Thymus (tissue), 11 donors: ENCODE data around the gene RTN4. TPM values are rescaled to one million over a fixed set of nuclear protein-coding genes. Genes with fewer than 3 reads are reported as not detected.
"Not testable (repeated sequence)": the region's sequence is repeated elsewhere in the genome, so short reads cannot be mapped to it uniquely, and the experiment has no call there.

Experiments used
- DNase-seq, 9 donors: peaks; one replicate each; pipeline ENCODE4 v3.0.0-alpha.2; 2013; ENCODE audit warnings: low spot score in 9 of 9, low read depth in 6 of 9, missing footprints in 1 of 9
- H3K27ac ChIP-seq, 2 donors: one replicate each; pipeline ENCODE4 v1.5.1; 2013; ENCODE audit warnings: control low read depth in 1 of 2, low read depth in 1 of 2, low read length in 1 of 2, mild to moderate bottlenecking in 1 of 2, moderate library complexity in 1 of 2
- H3K27me3 ChIP-seq, 2 donors: one replicate each; pipeline ENCODE4 v1.5.1; 2013; ENCODE audit warnings: low read length in 1 of 2; ENCODE audit not compliant: control insufficient read depth in 2 of 2, insufficient read depth in 1 of 2
- H3K36me3 ChIP-seq, 2 donors: one replicate each; pipeline ENCODE4 v1.5.1; 2013; ENCODE audit warnings: low read length in 1 of 2, mild to moderate bottlenecking in 1 of 2, moderate library complexity in 1 of 2; ENCODE audit not compliant: control insufficient read depth in 2 of 2, insufficient read depth in 2 of 2
- H3K4me1 ChIP-seq, 2 donors: one replicate each; pipeline ENCODE4 v1.5.1; 2013; ENCODE audit warnings: low read length in 2 of 2; ENCODE audit not compliant: control insufficient read depth in 2 of 2, insufficient read depth in 2 of 2
- H3K4me3 ChIP-seq, 2 donors: one replicate each; pipeline ENCODE4 v1.5.1; 2013; ENCODE audit warnings: low read length in 2 of 2, control low read depth in 1 of 2, mild to moderate bottlenecking in 1 of 2
- H3K9me3 ChIP-seq, 2 donors: one replicate each; pipeline ENCODE4 v1.5.1; 2013; ENCODE audit warnings: low read length in 1 of 2, mild to moderate bottlenecking in 1 of 2; ENCODE audit not compliant: control insufficient read depth in 2 of 2, insufficient read depth in 1 of 2
- WGBS: extraction: QIAGEN DNeasy Blood & Tissue Kit; methylation state at CpG from one replicate; pipeline ENCODE4 v1.1.7; 2013; 5-methylcytosine and 5-hydroxymethylcytosine counted together
- polyA plus RNA-seq: library from polyadenylated mRNA; stranded (reverse); fragments of 200-250 nt; gene quantifications from one replicate; pipeline ENCODE4 v1.2.3, GENCODE V29; 2013
- total RNA-seq: library from RNA; stranded (reverse); fragments of 120-200 nt; gene quantifications from one replicate; pipeline ENCODE4 v1.2.4, GENCODE V29; 2013
- donor health status: healthy.

RTN4 gene
- total and polyA plus RNA-seq, 2 donors = 42.9 to 183 TPM

DNA sequence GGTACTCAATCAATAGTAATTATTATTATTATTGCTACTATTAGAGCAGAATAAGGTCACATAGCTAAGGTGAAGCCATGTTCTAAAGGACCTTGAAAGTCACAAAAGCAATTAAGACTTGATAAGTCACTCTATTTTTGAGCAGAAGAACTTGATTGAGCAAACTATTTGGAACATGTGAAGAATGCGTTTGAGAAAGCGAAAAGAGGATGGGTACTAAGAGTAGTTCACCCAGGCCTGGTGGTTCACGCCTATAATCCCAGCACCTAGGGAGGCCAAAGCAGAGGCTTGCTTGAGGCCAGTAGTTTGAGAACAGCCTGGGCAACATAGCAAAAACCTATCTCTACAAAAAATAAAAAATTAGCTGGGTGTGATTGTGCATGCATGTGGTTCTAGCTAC is 7.2 kb upstream of the RTN4 start:
- DNase-seq = no peak
- Histone ChIP-seq H3K27ac (no peak overlapping the region), H3K9me3 (no peaks in the 10 kb centered on the region), H3K4me3 (no peak overlapping the region), H3K27me3 (no peaks in the 10 kb centered on the region), H3K36me3 (no peaks in the 10 kb centered on the region), H3K4me1 (peaks cover 6 to 12% of the 10 kb centered on the region in 2 donors)
- 99% methylated on average over 3 of the region's 3 CpGs for WGBS

- peaks cover 9 to 17% of the 10 kb centered on the region in 2 donors for H3K4me1 ChIP-seq
- no peaks in the 10 kb centered on the region for H3K9me3 ChIP-seq
- no peaks in the 10 kb centered on the region for H3K27me3 ChIP-seq
- no peak overlapping the region for H3K27ac ChIP-seq
- no peak for DNase-seq
- WGBS = 96% methylated on average over 9 of the region's 9 CpGs
- H3K4me3 ChIP-seq = no peak overlapping the region
- H3K36me3 ChIP-seq = no peaks in the 10 kb centered on the region
Measured at GRCh38 chr2:55056024-55056521, 5.8 kb upstream of the RTN4 start.

- Histone ChIP-seq H3K4me3 (no peak overlapping the region), H3K4me1 (peaks cover 9 to 18% of the 10 kb centered on the region in 2 donors), H3K27me3 (no peaks in the 10 kb centered on the region), H3K9me3 (no peaks in the 10 kb centered on the region), H3K36me3 (no peaks in the 10 kb centered on the region), H3K27ac (peak overlapping the region; percentile 49 to 68)
- DNase-seq = peak in 4 of 9 donors; percentile 33 to 76 (median 54)
- WGBS = 44% methylated on average over 7 of the region's 7 CpGs
Measured at GRCh38 chr2:55054106-55054875, 4.0 kb upstream of the RTN4 start.

DNA sequence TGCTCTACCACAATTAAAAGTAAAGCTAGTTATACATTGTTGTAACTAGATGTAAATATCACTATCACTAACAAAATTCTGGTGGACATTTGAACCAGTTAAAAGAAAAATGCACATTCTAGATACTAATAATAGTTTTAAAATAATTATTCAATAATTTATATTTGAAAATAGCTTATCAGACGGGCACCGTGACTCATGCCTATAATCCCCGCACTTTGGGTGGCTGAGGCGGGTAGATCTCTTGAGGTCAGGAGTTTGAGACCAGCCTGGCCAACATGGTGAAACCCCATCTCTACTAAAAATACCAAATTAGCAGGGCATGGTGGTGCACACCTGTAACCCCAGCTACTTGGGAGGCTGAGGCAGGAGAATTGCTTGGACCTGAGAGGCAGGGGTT is 3.0 kb upstream of the RTN4 start:
- H3K36me3 ChIP-seq, H3K4me3 ChIP-seq, H3K27ac ChIP-seq, H3K9me3 ChIP-seq, H3K27me3 ChIP-seq, DNase-seq: not testable (repeated sequence)
- 88% methylated on average over 4 of the region's 4 CpGs for WGBS
- peaks cover 9 to 18% of the 10 kb centered on the region in 2 donors for H3K4me1 ChIP-seq

GRCh38 chr2:55052129-55053061 is 2.1 kb upstream of the RTN4 start:
- Histone ChIP-seq H3K9me3 (no peaks in the 10 kb centered on the region), H3K36me3 (no peaks in the 10 kb centered on the region), H3K27me3 (no peaks in the 10 kb centered on the region), H3K27ac (peak overlapping the region in 1 of 2 donors; percentile 12), H3K4me1 (peaks cover 13 to 21% of the 10 kb centered on the region in 2 donors), H3K4me3 (peak overlapping the region in 1 of 2 donors; percentile 94)
- WGBS = 39% methylated on average over 7 of the region's 7 CpGs
- DNase-seq = peak in 2 of 9 donors; percentile 27 to 42

GRCh38 chr2:55051026-55051866 is 995 bp upstream of the RTN4 start:
- 32% methylated on average over 9 of the region's 9 CpGs for WGBS
- H3K27me3 ChIP-seq = no peaks in the 10 kb centered on the region

DNA sequence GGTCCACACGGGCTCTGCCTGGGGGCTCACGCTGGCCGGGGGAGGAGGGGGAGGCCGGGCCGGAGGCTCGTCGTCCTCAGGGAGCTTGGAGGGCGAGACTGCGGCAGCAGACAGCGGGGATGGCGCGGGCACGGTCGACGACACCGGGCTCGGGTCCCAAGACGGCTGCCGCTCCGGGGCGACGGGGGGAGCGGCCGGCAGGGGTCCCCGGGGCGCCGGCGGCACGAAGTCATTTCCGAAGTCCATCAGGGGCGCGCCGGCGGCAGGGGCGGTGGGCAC is 491 bp downstream of the RTN4 start:
- H3K4me3 ChIP-seq = peak overlapping the region; percentile 81 to 94
- under 1% methylated on average over 35 of the region's 35 CpGs for WGBS
- peaks cover 17 to 27% of the 10 kb centered on the region in 2 donors for H3K4me1 ChIP-seq
- peak overlapping the region; percentile 94 to 98 for H3K27ac ChIP-seq
- no peak for DNase-seq
- H3K36me3 ChIP-seq = no peaks in the 10 kb centered on the region
- H3K27me3 ChIP-seq = no peaks in the 10 kb centered on the region
- no peaks in the 10 kb centered on the region for H3K9me3 ChIP-seq

More at GRCh38 chr2:55051026-55051866, 995 bp upstream of the RTN4 start:
- H3K9me3 ChIP-seq = no peaks in the 10 kb centered on the region
- DNase-seq = peak in 2 of 9 donors; percentile 46 to 69
- H3K4me3 ChIP-seq = peak overlapping the region; percentile 81 to 94
- H3K27ac ChIP-seq = peak overlapping the region; percentile 94 to 98
- H3K4me1 ChIP-seq = peaks cover 13 to 25% of the 10 kb centered on the region in 2 donors
- H3K36me3 ChIP-seq = no peaks in the 10 kb centered on the region

GRCh38 chr2:55049043-55049820 is 1.0 kb downstream of the RTN4 start:
- H3K4me1 ChIP-seq = peaks cover 16 to 24% of the 10 kb centered on the region in 2 donors
- peak overlapping the region; percentile 94 to 98 for H3K27ac ChIP-seq
- WGBS = under 1% methylated on average over 56 of the region's 56 CpGs
- peak overlapping the region; percentile 81 to 94 for H3K4me3 ChIP-seq
- no peaks in the 10 kb centered on the region for H3K36me3 ChIP-seq
- peak in 5 of 9 donors; percentile 54 to 84 (median 70) for DNase-seq
- H3K27me3 ChIP-seq = no peaks in the 10 kb centered on the region
- no peaks in the 10 kb centered on the region for H3K9me3 ChIP-seq
